ENCODE measurements around the gene RFC2.

The RFC2 gene

GRCh38 chr7:74193913-74194312 is 60.3 kb downstream of the RFC2 start:
- DNase-seq (ENCODE audit: low read depth in 1 of 2, low spot score in 1 of 2): no peak

- DNase-seq (ENCODE audit: low read depth in 1 of 2, low spot score in 1 of 2): no peak
These were observed 61.1 kb downstream of the RFC2 start for GRCh38 chr7:74193054-74193453.

GRCh38 chr7:74191231-74191630 is 63.0 kb downstream of the RFC2 start:
- no peak for DNase-seq (ENCODE audit: low read depth in 1 of 2, low spot score in 1 of 2)

GRCh38 chr7:74190259-74190658 is 63.9 kb downstream of the RFC2 start:
- DNase-seq (ENCODE audit: low read depth in 1 of 2, low spot score in 1 of 2): no peak

GRCh38 chr7:74187915-74188675 is 66.1 kb downstream of the RFC2 start:
- DNase-seq (ENCODE audit: low read depth in 1 of 2, low spot score in 1 of 2): no peak

GRCh38 chr7:74185636-74186035 is 68.6 kb downstream of the RFC2 start:
- DNase-seq (ENCODE audit: low read depth in 1 of 2, low spot score in 1 of 2): no peak

GRCh38 chr7:74185016-74185415 is 69.2 kb downstream of the RFC2 start:
- no peak for DNase-seq (ENCODE audit: low read depth in 1 of 2, low spot score in 1 of 2)

GRCh38 chr7:74183653-74184450 is 70.3 kb downstream of the RFC2 start:
- DNase-seq (ENCODE audit: low read depth in 1 of 2, low spot score in 1 of 2): no peak

- DNase-seq (ENCODE audit: low read depth in 1 of 2, low spot score in 1 of 2): no peak
These were observed 71.1 kb downstream of the RFC2 start for GRCh38 chr7:74183142-74183541.

GRCh38 chr7:74182453-74183090 is 71.6 kb downstream of the RFC2 start:
- no peak for DNase-seq (ENCODE audit: low read depth in 1 of 2, low spot score in 1 of 2)

- no peak for DNase-seq (ENCODE audit: low read depth in 1 of 2, low spot score in 1 of 2)
These were observed 72.4 kb downstream of the RFC2 start for GRCh38 chr7:74181821-74182220.

All from activated T-helper 1 cell treated with anti-CD3 and anti-CD28 coated beads, Interleukin-2, amount 50 U/mL, for 16 hours (primary cell).